ENCODE data around the gene CLCN7.

Gene CLCN7

DNA sequence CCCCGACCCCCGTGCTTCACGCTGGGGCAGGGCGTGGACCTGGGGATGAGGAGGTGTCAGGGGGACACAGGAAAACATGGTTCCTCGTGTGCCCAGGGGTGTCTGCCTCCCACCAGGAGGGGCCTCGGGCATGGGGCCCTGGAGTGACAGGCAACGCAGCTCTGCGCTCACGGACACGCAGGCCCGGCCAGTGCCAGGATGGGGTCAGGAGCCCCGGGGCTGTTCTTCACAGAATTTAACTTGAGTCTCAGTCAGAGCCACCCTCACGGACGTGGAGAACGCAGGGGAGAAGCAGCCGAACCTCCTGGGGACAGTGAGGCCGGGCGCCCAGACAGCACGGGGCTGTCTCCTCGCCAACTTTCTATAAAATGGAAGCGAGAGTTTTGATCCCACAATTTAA, 77.0 kb downstream of the CLCN7 start:
- in situ Hi-C loops (cut with MboI; ENCODE audit: low pct_unique_long_range_greater_than_20kb, low sequenced_read_pairs): no loop called here
- no peak for DNase-seq

DNA sequence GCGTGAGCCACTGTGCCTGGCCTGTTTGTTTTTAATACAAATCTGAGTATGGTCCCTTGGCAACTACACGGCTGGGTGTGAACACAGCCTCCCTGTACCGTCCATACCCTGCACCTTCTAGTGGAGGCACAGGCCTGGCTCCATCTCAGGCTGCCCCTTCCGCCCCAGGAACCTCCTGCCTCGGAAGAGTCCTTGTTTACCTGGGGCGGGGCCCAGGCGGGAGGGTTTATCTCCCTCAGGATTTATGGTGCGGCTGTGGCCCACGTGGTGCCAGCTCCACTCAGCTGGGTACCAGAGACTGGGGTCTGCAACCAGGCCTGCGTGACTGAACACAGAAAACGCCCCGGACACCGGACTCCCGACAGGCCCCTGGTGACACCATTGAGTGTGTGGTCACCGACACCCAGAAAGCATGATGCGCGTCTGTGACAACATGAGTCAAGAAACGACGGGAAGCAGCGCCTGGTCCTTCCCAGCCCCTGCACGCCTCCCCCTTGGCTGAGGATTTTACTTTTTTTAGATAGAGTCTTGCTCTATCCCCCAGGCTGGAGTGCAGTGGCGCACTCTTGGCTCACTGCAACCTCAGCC, 79.3 kb downstream of the CLCN7 start:
- no peak for DNase-seq
- in situ Hi-C loops (cut with MboI; ENCODE audit: low pct_unique_long_range_greater_than_20kb, low sequenced_read_pairs): no loop called here

Measured in KBM-7 (cell line).